NCI-H187 treated with DMSO at 0.1 percent for 48 hours (cell line): ENCODE results near the gene CDKL2.
"Not testable (repeated sequence)": the region's sequence is repeated elsewhere in the genome, so short reads cannot be mapped to it uniquely, and the experiment has no call there.

Source experiments
- DNase-seq: peaks from one replicate; lab custom pipeline; 2025; lab: John Stamatoyannopoulos, UW

Gene CDKL2

DNA sequence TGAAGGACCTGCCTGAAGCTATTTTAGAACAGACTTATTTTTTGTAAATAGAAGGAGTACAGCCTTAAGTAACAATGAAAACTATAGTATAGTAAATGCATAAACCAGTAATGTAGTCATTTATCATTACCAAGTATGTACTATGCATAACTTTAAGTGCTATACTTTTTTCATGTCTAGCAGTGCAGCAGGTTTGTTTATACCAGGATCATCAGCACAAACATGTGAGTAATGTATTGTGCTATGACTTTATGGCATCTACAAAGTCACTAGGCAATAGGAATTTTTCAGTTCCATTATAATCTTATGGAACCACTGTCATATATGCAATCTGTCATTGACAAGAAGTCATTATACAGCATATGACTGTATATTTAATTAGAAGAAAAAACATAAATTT is 77.9 kb downstream of the CDKL2 start:
- no peak for DNase-seq

DNA sequence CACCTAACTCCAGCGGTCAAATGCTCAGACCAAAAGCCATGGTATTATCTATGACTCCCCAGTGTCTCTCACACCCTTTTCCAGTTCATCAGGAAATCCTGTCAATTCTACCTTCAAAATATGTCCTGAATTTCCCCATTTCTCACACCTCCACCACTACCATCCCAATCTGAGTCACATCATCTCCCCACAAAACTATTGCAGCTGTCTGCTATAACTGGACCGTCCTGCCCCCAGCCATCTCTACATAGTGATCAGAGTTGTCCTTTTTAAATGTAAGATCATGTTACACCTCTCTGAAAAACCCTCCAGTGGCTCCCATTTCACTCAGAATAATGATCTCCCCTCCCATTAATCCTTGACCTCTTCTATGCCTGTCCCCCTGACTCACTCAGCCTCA is 81.3 kb downstream of the CDKL2 start:
- DNase-seq, result no peak

DNA sequence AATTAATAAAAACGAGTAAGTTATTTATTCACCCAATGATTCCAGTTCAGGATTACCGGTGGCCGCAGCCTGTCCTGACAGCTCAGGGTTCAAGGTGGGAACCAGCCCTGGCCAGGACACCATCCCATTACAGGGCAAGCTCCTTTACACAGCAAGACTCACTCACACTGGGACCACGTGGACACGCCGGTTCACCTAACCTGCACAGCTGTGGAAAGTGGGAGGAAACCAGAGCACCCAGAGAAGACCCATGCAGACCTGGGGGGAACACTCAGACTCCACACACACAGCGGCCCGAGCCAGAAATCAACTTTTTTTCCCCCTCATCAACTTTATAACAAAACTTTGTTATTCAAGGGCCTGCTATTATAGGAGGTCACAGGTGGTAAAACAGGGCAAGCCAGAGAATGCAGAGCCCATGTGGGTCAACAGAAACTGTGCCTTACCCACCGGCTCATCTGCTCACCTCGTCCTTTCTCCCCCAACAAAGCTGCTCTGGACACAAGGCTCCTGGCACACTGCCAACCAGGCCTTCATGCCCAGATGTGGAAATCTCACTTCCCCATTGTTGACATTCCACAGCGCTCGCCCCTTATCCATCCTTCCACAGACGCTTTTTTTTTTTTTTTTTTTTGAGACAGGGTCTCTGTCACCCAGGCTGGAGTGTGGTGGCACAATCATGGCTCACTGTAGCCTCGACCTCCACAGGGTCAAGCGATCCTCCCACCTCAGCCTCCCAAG is 82.5 kb downstream of the CDKL2 start:
- DNase-seq, result no peak

DNA sequence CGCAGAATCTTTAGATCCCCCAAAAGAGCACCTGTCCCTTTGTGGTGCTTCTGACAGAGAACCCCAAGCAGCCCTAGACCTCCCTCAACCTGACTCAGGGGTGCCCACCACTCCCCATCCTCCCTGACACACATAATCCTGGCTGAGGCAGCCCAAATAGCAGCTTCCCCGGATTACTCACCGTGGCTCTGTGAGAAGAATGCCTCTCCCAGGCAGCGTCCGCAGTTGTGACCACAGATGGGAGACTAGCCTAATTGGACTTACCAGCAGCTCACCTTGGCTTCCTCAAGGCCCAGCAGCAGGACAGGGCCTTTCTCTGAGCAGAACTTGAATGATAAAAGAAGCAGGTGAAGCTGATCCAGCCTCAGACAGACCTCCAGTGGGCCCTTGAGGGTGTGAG is 84.8 kb downstream of the CDKL2 start:
- DNase-seq, result no peak

DNA sequence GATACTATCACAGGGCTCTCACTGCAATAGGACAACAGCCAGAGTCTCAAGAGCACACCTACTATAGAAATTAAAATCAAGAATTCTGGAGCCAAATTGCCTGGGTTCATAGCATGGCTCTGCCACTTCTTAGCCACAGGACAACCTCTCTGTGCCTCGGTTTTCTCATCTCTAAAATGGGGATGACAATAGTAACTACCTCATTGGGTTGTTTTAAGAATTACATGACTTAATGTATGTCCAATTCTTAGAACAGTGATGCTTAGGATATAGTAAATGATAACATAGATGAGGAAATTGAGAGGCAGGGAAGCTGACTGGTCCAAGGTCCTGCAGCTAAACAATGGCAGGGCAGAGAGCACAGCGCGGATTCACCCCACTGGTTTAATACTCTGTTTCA is 85.5 kb downstream of the CDKL2 start:
- DNase-seq, result no peak

DNA sequence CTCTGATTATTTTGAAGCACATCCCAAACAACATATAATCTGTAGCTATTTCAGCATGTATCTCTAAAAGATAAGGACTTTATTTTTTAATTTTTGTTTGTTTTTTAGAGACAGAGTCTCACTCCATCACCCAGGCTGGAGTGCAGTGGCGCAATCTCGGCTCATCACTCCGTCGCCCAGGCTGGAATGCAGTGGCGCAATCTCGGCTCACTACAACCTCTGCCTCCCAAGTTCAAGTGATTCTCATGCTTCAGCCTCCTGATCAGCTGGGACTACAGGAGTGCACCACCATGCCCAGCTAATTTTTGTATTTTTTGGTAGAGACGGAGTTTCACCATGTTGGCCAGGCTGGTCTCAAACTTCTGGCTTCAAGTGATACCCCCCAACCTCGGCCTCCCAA is 86.1 kb downstream of the CDKL2 start:
- DNase-seq, result not testable (repeated sequence)

DNA sequence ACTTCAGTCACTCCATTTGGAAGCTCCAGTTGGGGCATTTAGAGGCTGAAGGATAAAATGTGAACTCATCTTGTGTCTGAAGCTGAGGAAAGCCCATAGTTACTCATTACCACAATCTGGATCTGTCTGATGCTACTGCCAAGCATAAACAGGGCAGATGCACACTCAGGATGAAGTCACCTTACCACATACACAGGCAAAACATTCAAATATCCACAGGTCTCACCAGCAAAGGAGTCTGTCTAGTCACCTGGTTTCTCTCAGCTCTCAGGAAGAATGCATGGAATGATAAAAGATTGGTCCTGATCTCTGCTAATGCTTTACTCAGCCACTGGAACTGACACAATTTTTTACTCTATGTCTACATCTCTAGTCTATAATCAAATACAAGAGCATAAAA is 87.5 kb downstream of the CDKL2 start:
- DNase-seq, result no peak

GRCh38 chr4:75537308-75537707 is 93.0 kb downstream of the CDKL2 start:
- DNase-seq, result not testable (repeated sequence)

- not testable (repeated sequence) for DNase-seq
These were observed 96.4 kb downstream of the CDKL2 start for GRCh38 chr4:75533926-75534325.

DNA sequence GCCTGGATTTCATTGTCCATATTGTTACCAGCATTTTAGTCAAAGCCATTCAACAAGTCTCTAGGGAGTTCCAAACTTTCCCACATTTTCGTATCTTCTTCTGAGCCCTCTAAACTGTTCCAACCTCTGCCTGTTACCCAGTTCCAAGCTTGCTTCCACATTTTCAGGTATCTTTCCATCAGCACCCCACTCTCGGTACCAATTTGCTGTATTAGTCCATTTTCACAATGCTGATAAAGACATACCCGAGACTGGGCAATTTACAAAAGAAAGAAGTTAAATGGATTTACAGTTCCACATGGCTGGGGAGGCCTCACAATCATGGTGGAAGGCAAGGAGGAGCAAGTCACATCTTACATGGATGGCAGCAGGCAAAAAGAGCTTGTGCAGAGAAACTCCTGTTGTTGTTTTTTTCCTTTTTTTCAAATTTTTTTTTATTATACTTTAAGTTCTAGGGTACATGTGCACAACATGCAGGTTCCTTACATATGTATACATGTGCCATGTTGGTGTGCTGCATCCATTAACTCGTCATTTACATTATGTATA is 96.9 kb downstream of the CDKL2 start:
- DNase-seq, result not testable (repeated sequence)

DNA sequence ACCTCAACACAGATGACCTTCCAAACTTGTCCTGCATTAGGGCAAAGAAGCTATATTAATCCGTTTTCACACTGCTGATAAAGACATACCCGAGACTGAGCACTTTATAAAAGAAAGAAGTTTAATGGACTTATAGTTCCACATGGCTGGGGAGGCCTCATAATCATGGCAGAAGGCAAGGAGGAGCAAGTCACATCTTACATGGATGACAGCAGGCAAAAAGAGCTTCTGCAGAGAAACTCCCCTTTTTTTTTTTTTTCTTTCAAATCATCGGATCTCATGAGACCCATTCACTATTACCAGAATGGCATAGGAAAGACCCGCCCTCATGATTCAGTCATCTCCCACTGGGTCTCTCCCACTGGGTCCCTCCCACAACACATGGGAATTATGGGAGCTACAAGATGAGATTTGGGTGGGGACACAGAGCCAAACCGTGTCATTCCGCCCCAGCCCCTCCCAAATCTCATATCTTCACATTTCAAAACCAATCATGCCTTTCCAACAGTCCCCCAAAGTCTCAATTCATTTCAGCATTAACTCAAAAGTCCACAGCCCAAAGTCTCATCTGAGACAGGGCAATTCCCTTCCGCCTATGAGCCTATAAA is 98.7 kb downstream of the CDKL2 start:
- not testable (repeated sequence) for DNase-seq

GRCh38 chr4:75530556-75531322 is 99.6 kb downstream of the CDKL2 start:
- DNase-seq, result no peak
